Hepatocyte (in vitro differentiated cells): ENCODE measurements around the gene DPYD. TPM values are rescaled to one million over a fixed set of nuclear protein-coding genes. Genes with fewer than 3 reads are reported as not detected.

Source experiments
- DNase-seq: peaks from one replicate; pipeline ENCODE4 v3.0.0-alpha.2; 2016; ENCODE audit warnings: low spot score
- H2AFZ ChIP-seq: fragments of 200-600 bp; sonication (generic); 2 replicates; pipeline ENCODE4 v1.6.0; 2016; ENCODE audit warnings: antibody characterized with exemption, mild to moderate bottlenecking
- H3K27ac ChIP-seq: fragments of 200-600 bp; sonication (generic); 2 replicates; pipeline ENCODE4 v1.5.1; 2016; ENCODE audit warnings: mild to moderate bottlenecking
- H3K27me3 ChIP-seq: fragments of 200-600 bp; sonication (generic); 2 replicates; pipeline ENCODE4 v1.6.1; 2016
- H3K36me3 ChIP-seq: fragments of 200-600 bp; sonication (generic); replicated peaks from 2 replicates; pipeline ENCODE4 v1.5.1; 2016; ENCODE audit warnings: low read depth; ENCODE audit not compliant: insufficient read depth
- H3K4me1 ChIP-seq: fragments of 200-600 bp; sonication (generic); 2 replicates; pipeline ENCODE4 v1.5.1; 2016; ENCODE audit warnings: mild to moderate bottlenecking, moderate library complexity; ENCODE audit not compliant: insufficient read depth
- H3K4me2 ChIP-seq: fragments of 200-600 bp; sonication (generic); 2 replicates; pipeline ENCODE4 v1.6.0; 2016
- H3K4me3 ChIP-seq: fragments of 200-600 bp; sonication (generic); 2 replicates; pipeline ENCODE4 v1.5.1; 2016; ENCODE audit warnings: mild to moderate bottlenecking
- H3K79me2 ChIP-seq: fragments of 200-600 bp; sonication (generic); 2 replicates; pipeline ENCODE4 v1.6.0; 2017; ENCODE audit warnings: mild to moderate bottlenecking
- H3K9me2 ChIP-seq: fragments of 200-600 bp; sonication (generic); replicated peaks from 2 replicates; pipeline ENCODE4 v1.6.0; 2017; ENCODE audit warnings: mild to moderate bottlenecking; ENCODE audit not compliant: insufficient read depth
- H3K9me3 ChIP-seq: fragments of 200-600 bp; sonication (generic); 2 replicates; pipeline ENCODE4 v1.5.1; 2016; ENCODE audit warnings: low read depth, mild to moderate bottlenecking
- H4K20me1 ChIP-seq: fragments of 200-600 bp; sonication (generic); 2 replicates; pipeline ENCODE4 v1.6.0; 2016; ENCODE audit warnings: mild to moderate bottlenecking; ENCODE audit not compliant: insufficient read depth, poor library complexity, severe bottlenecking
- CTCF ChIP-seq: fragments of 200-600 bp; sonication (generic); IDR thresholded peaks from 2 replicates; pipeline ENCODE4 v1.5.1; 2016; ENCODE audit warnings: antibody characterized with exemption, mild to moderate bottlenecking; ENCODE audit not compliant: poor library complexity
- EZH2 ChIP-seq: fragments of 200-600 bp; sonication (generic); IDR thresholded peaks from 2 replicates; pipeline ENCODE4 v1.6.1; 2016; ENCODE audit warnings: antibody characterized with exemption, mild to moderate bottlenecking, borderline replicate concordance
- EZH2phosphoT487 ChIP-seq: fragments of 200-600 bp; sonication (generic); IDR thresholded peaks from one replicate; pipeline ENCODE4 v1.6.1; 2018; ENCODE audit warnings: antibody characterized with exemption, mild to moderate bottlenecking, low read depth, moderate library complexity; ENCODE audit not compliant: unreplicated experiment, severe bottlenecking
- WGBS: methylation state at CpG from one replicate; pipeline ENCODE4 v1.1.6; 2016; ENCODE audit warnings: low lambda C conversion rate; ENCODE audit errors: missing lambda C conversion rate; 5-methylcytosine and 5-hydroxymethylcytosine counted together
- polyA plus RNA-seq: library from polyadenylated mRNA; unstranded; fragments of >200 nt; fragmentation: Nextera tagmentation; extraction: Ambion mirVana; gene quantifications from 2 replicates; pipeline ENCODE4 v1.2.1, GENCODE V29; 2016
- total RNA-seq: library from RNA; depleted of rRNA; stranded (reverse); fragments of >200 nt; gene quantifications from 2 replicates; pipeline ENCODE4 v1.2.3, GENCODE V29; 2014

Gene DPYD
- total and polyA plus RNA-seq, 2 experiments from 2014 or later, result 7.5 to 21.8 TPM

GRCh38 chr1:97623220-97623619 lies 297.6 kb downstream of the DPYD start:
- H3K9me3 ChIP-seq, result no peaks in the 10 kb centered on the region
- no peak overlapping the region for H3K27ac ChIP-seq
- TF ChIP-seq CTCF, result no peak
- TF ChIP-seq EZH2phosphoT487, result no peak
- TF ChIP-seq EZH2, result no peak

GRCh38 chr1:97621955-97622354 lies 298.9 kb downstream of the DPYD start:
- no peak overlapping the region for H3K4me3 ChIP-seq
- WGBS, result 95% methylated on average over 1 of the region's 1 CpG
- H3K4me1 ChIP-seq, result no peaks in the 10 kb centered on the region
- no peaks in the 10 kb centered on the region for H3K79me2 ChIP-seq
- H2AFZ ChIP-seq, result no peak overlapping the region
- H3K27me3 ChIP-seq, result no peaks in the 10 kb centered on the region
- H4K20me1 ChIP-seq, result no peaks in the 10 kb centered on the region
- no peaks in the 10 kb centered on the region for H3K9me3 ChIP-seq
- TF ChIP-seq EZH2phosphoT487 (no peak), CTCF (no peak), EZH2 (no peak)
- no peak for DNase-seq
- no peak overlapping the region for H3K4me2 ChIP-seq
- H3K9me2 ChIP-seq, result no peaks in the 10 kb centered on the region
- no peaks in the 10 kb centered on the region for H3K36me3 ChIP-seq
- H3K27ac ChIP-seq, result no peak overlapping the region

More at GRCh38 chr1:97623220-97623619, 297.6 kb downstream of the DPYD start:
- H3K4me2 ChIP-seq, result no peak overlapping the region
- no peaks in the 10 kb centered on the region for H3K36me3 ChIP-seq
- no peaks in the 10 kb centered on the region for H3K79me2 ChIP-seq
- H4K20me1 ChIP-seq, result no peaks in the 10 kb centered on the region
- no peaks in the 10 kb centered on the region for H3K4me1 ChIP-seq
- no peaks in the 10 kb centered on the region for H3K9me2 ChIP-seq
- H3K4me3 ChIP-seq, result no peak overlapping the region
- no peak for DNase-seq
- no peaks in the 10 kb centered on the region for H3K27me3 ChIP-seq
- H2AFZ ChIP-seq, result no peak overlapping the region

GRCh38 chr1:97619706-97620105 lies 301.1 kb downstream of the DPYD start:
- H3K9me2 ChIP-seq, result no peaks in the 10 kb centered on the region
- no peaks in the 10 kb centered on the region for H3K4me1 ChIP-seq
- no peak overlapping the region for H3K4me2 ChIP-seq
- H4K20me1 ChIP-seq, result no peaks in the 10 kb centered on the region
- H3K27me3 ChIP-seq, result no peaks in the 10 kb centered on the region
- H3K27ac ChIP-seq, result no peak overlapping the region
- H3K36me3 ChIP-seq, result no peaks in the 10 kb centered on the region
- no peak for DNase-seq
- no peaks in the 10 kb centered on the region for H3K9me3 ChIP-seq
- H3K4me3 ChIP-seq, result no peak overlapping the region
- H3K79me2 ChIP-seq, result no peaks in the 10 kb centered on the region
- no peak for TF ChIP-seq EZH2
- no peak for TF ChIP-seq EZH2phosphoT487
- TF ChIP-seq CTCF, result no peak
- H2AFZ ChIP-seq, result no peak overlapping the region
- 95% methylated on average over 2 of the region's 2 CpGs for WGBS

- Histone ChIP-seq H3K79me2 (no peaks in the 10 kb centered on the region), H3K9me2 (no peaks in the 10 kb centered on the region), H3K4me1 (no peaks in the 10 kb centered on the region), H3K27ac (no peak overlapping the region), H3K36me3 (no peaks in the 10 kb centered on the region), H3K27me3 (no peaks in the 10 kb centered on the region), H3K9me3 (no peaks in the 10 kb centered on the region), H3K4me2 (no peak overlapping the region), H4K20me1 (no peaks in the 10 kb centered on the region), H3K4me3 (no peak overlapping the region), H2AFZ (no peak overlapping the region)
- TF ChIP-seq CTCF (no peak), EZH2 (no peak), EZH2phosphoT487 (no peak)
- 97% methylated on average over 3 of the region's 3 CpGs for WGBS
- DNase-seq, result no peak
Measured at GRCh38 chr1:97610748-97611147, 310.1 kb downstream of the DPYD start.
